GM19467 (cell line): ENCODE results near the gene APOL1.

Experiments
- ATAC-seq: cut with Tn5 transposase; IDR thresholded peaks from one replicate; pipeline ENCODE4 v1.9.1; 2021; ENCODE audit warnings: mild to moderate bottlenecking, moderate library complexity; ENCODE audit not compliant: unreplicated experiment

Gene APOL1

DNA sequence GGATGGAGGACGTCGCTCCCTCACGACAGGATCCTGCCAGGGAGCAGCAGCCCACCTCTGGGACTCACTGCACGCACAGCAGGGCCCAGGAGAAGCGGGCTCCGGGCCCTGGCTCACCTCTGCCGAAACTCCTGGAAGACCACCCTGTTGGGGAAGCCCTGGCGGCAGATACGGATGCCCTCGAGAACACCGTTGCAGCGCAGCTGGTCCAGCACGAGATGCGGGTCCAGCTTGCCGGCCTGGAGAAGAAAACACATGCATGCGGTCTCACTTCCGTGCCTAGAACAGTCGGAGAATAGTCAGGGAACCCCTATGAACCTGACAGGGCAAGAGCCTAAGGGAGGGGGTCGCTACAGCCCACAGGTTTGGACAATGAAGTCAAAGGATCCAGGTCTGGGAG lies 52.9 kb downstream of the APOL1 start:
- no peak for ATAC-seq

DNA sequence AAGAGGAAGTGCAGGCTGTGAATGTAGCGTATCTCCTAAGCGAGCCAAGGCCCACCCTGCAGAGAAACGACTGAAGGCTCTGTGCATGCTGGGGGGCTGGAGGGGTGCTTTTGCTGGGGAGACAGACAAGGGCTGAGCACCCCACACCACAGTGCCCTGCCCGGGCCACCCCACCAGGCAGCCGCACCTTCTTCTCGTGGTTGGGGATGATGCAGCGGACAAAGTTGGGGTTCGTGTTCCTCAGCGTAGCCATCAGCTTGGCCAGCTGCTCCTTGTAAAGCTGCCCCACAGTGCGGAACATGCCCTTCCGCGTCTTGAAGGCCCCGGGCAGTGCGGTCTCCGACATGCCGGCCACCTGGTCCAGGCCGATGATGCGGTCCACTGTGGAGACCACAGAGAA lies 53.3 kb downstream of the APOL1 start:
- no peak for ATAC-seq

GRCh38 chr22:36308880-36309279 lies 55.9 kb downstream of the APOL1 start:
- no peak for ATAC-seq

GRCh38 chr22:36311386-36312085 lies 58.6 kb downstream of the APOL1 start:
- ATAC-seq, result no peak

GRCh38 chr22:36315325-36315724 lies 62.4 kb downstream of the APOL1 start:
- no peak for ATAC-seq

GRCh38 chr22:36316419-36316818 lies 63.5 kb downstream of the APOL1 start:
- ATAC-seq, result no peak
